B cell (primary cell): ENCODE measurements around the gene RANBP10. TPM values are rescaled to one million over a fixed set of nuclear protein-coding genes. Genes with fewer than 3 reads are reported as not detected.

ENCODE experiments used
- ATAC-seq: fragments of 200-7000 bp; cut with Tn5 transposase; one replicate; pipeline ENCODE4 v1.10.0; 2021; ENCODE audit warnings: low read depth, mild to moderate bottlenecking, moderate number of reproducible peaks, moderate library complexity
- CTCF ChIA-PET: fragments of 350-600 bp; sonication (Branson Sonifier 250); formaldehyde crosslinking; loops from one replicate; lab custom pipeline; 2021; ENCODE audit warnings: antibody characterized with exemption, inconsistent platforms; lab: Charles Lee
- POLR2A ChIA-PET: fragments of 350-600 bp; sonication (Branson Sonifier 250); formaldehyde crosslinking; loops from one replicate; lab custom pipeline; 2021; ENCODE audit warnings: antibody characterized with exemption; lab: Charles Lee
- DNase-seq: peaks from one replicate; pipeline ENCODE4 v3.0.0; 2013
- H2AFZ ChIP-seq: 2 replicates; pipeline ENCODE4 v1.6.1; 2012; ENCODE audit warnings: mild to moderate bottlenecking, low read depth, low read length; ENCODE audit not compliant: insufficient read depth, poor library complexity, severe bottlenecking
- H3K27ac ChIP-seq, 2 donors: 1 replicate in 1 of 2; 2 replicates in 1 of 2; pipeline ENCODE4 v1.5.1; 2012 to 2013; ENCODE audit warnings: low read length in 2 of 2, mild to moderate bottlenecking in 2 of 2, moderate library complexity in 1 of 2
- H3K27me3 ChIP-seq, 4 experiments: fragments of 200-600 bp in 1 of 4; sonication (generic) in 1 of 4; replicated peaks in 1 of 4; 1 replicate in 2 of 4; 2 replicates in 2 of 4; pipeline versions ENCODE4 v1.6.1 to v1.7.0; 2013 to 2016; ENCODE audit warnings: low read length in 3 of 4, mild to moderate bottlenecking in 2 of 4, mixed read lengths in 1 of 4, moderate library complexity in 1 of 4; ENCODE audit not compliant: insufficient read depth in 4 of 4, control insufficient read depth in 3 of 4; ENCODE audit errors: control extremely low read depth in 1 of 4
- H3K36me3 ChIP-seq, 2 experiments: replicated peaks in 1 of 2; 1 replicate in 1 of 2; 2 replicates in 1 of 2; pipeline versions ENCODE4 v1.6.1 to v1.7.1; 2013; ENCODE audit warnings: low read length in 1 of 2; ENCODE audit not compliant: insufficient read depth in 2 of 2, control insufficient read depth in 1 of 2; ENCODE audit errors: control extremely low read depth in 1 of 2, extremely low read depth in 1 of 2
- H3K4me1 ChIP-seq, 2 donors: fragments of 200-600 bp in 1 of 2; sonication (generic) in 1 of 2; 1 replicate in 1 of 2; 2 replicates in 1 of 2; pipeline versions ENCODE4 v1.5.1 to v1.6.1; 2013 to 2017; ENCODE audit warnings: low read length in 2 of 2; ENCODE audit not compliant: control insufficient read depth in 2 of 2, insufficient read depth in 2 of 2
- H3K4me2 ChIP-seq: replicated peaks from 2 replicates; pipeline ENCODE3; 2012; ENCODE audit warnings: mild to moderate bottlenecking, low read depth, low read length; ENCODE audit not compliant: poor library complexity, severe bottlenecking
- H3K4me3 ChIP-seq, 5 experiments: fragments of 200-600 bp in 1 of 5; sonication (generic) in 1 of 5; 1 replicate in 3 of 5; 2 replicates in 2 of 5; pipeline versions ENCODE4 v1.5.1 to v1.7.0; 2011 to 2016; ENCODE audit warnings: low read length in 4 of 5, mild to moderate bottlenecking in 4 of 5, low read depth in 2 of 5, control low read depth in 1 of 5, moderate library complexity in 1 of 5; ENCODE audit not compliant: insufficient read depth in 1 of 5; ENCODE audit errors: control extremely low read depth in 1 of 5, extremely low read depth in 1 of 5
- H3K79me2 ChIP-seq: fragments of 200-600 bp; sonication (generic); one replicate; pipeline ENCODE4 v1.6.0; 2016; ENCODE audit warnings: low read length; ENCODE audit not compliant: control insufficient read depth, insufficient read depth
- H3K9ac ChIP-seq: fragments of 200-600 bp; sonication (generic); 2 replicates; pipeline ENCODE4 v1.6.1; 2017; ENCODE audit warnings: mild to moderate bottlenecking, low read length, moderate library complexity
- H3K9me3 ChIP-seq, 3 donors: one replicate each; pipeline versions ENCODE4 v1.6.1 to v1.7.1; 2013; ENCODE audit warnings: low read length in 2 of 3; ENCODE audit not compliant: control insufficient read depth in 2 of 3, insufficient read depth in 1 of 3; ENCODE audit errors: control extremely low read depth in 1 of 3
- H4K20me1 ChIP-seq: 2 replicates; pipeline ENCODE4 v1.6.0; 2012; ENCODE audit warnings: mild to moderate bottlenecking, low read length; ENCODE audit not compliant: insufficient read depth, control insufficient read depth, poor library complexity, severe bottlenecking
- H3K27ac Mint-ChIP-seq: one replicate; pipeline ENCODE4 v1.8.0; 2021; ENCODE audit warnings: mixed read lengths
- H3K27me3 Mint-ChIP-seq: one replicate; pipeline ENCODE4 v1.8.0; 2021; ENCODE audit warnings: mixed read lengths
- H3K4me1 Mint-ChIP-seq: one replicate; pipeline ENCODE4 v1.8.0; 2021; ENCODE audit warnings: mixed read lengths
- H3K4me3 Mint-ChIP-seq: one replicate; pipeline ENCODE4 v1.8.0; 2021; ENCODE audit warnings: mixed read lengths
- H3K9me3 Mint-ChIP-seq: one replicate; pipeline ENCODE4 v1.8.0; 2022; ENCODE audit warnings: mixed read lengths; ENCODE audit not compliant: insufficient read depth
- EZH2 ChIP-seq: IDR thresholded peaks from 2 replicates; pipeline ENCODE4 v1.6.1; 2012; ENCODE audit warnings: borderline replicate concordance, low read depth, mild to moderate bottlenecking, moderate library complexity, low read length; ENCODE audit not compliant: insufficient read depth, poor library complexity, severe bottlenecking
- WGBS: methylation state at CpG from one replicate; pipeline ENCODE4 v1.1.5; 2013; ENCODE audit warnings: missing lambda C conversion rate; ENCODE audit not compliant: insufficient coverage; 5-methylcytosine and 5-hydroxymethylcytosine counted together
- intact Hi-C: fragments of 100-400 bp; cut with micrococcal nuclease; formaldehyde crosslinking; loops from one replicate; pipeline ENCODE4 v1.10.0; 2022
- polyA plus RNA-seq: library from polyadenylated mRNA; depleted of rRNA; stranded (reverse); fragments of >200 nt; gene quantifications from 2 replicates; pipeline ENCODE4 v1.2.3, GENCODE V29; 2012
- total RNA-seq, 2 donors: library from RNA; stranded (reverse); fragments of 120-200 nt in 1 of 2; gene quantifications; 1 replicate in 1 of 2; 2 replicates in 1 of 2; pipeline versions ENCODE4 v1.2.3 to v1.2.4, GENCODE V29; 2013 to 2022
- TF ChIP-seq, protein P1 (sequence below): fragments of 200-600 bp; IDR thresholded peaks from one replicate; pipeline ENCODE4 v1.8.0; 2022; ENCODE audit warnings: antibody characterized with exemption, mild to moderate bottlenecking

Gene RANBP10
- total and polyA plus RNA-seq, 2 donors (not counting 1 experiment from before 2014, with no cell fraction given) = 29.0 to 32.2 TPM

DNA sequence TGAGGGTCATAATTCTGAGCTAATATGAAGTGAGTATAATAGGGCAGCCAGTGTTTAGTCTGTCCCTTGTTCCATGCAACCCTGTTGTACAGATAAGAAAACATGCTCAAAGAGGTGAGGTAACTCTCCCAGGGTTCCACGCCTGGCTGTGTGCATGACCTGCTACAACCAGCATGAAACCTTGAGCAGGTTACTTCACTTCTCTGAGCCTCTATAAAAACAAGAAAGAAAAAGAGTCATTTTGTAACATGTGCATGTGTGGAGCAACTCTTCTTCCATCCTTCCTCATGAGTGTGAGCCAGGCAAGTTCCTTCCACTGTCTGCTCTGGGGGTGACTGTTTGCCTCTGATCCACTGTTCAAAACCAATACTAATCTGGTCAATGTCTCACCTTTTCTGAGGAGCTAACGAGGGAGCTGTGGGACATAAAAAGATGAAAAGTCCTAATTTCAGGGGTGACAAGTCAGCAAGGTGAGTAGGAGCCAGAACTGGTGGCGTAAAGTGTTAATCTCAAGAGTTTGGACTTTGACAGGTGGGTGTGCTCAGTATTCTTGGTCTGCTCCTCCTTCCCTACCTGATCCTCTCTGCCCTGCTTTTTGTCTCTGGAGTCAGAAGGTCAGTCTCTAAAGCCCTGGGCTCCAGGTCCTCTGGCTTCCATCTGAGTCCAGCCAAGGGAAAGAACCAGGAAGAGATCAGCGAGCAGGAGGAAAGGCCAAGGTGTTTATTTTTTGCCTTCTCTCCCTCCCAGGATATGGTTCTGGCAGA is 108.8 kb downstream of the RANBP10 start:
- intact Hi-C loops = no loop called here
- H3K4me1 Mint-ChIP-seq = peaks cover 9% of the 10 kb centered on the region
- no peak overlapping the region for H3K4me2 ChIP-seq
- WGBS = 100% methylated on average over 1 of the region's 4 CpGs
- no peaks in the 10 kb centered on the region for H4K20me1 ChIP-seq
- peak overlapping the region in 1 of 5 experiments; percentile 8 for H3K4me3 ChIP-seq
- TF ChIP-seq, protein P1, sequence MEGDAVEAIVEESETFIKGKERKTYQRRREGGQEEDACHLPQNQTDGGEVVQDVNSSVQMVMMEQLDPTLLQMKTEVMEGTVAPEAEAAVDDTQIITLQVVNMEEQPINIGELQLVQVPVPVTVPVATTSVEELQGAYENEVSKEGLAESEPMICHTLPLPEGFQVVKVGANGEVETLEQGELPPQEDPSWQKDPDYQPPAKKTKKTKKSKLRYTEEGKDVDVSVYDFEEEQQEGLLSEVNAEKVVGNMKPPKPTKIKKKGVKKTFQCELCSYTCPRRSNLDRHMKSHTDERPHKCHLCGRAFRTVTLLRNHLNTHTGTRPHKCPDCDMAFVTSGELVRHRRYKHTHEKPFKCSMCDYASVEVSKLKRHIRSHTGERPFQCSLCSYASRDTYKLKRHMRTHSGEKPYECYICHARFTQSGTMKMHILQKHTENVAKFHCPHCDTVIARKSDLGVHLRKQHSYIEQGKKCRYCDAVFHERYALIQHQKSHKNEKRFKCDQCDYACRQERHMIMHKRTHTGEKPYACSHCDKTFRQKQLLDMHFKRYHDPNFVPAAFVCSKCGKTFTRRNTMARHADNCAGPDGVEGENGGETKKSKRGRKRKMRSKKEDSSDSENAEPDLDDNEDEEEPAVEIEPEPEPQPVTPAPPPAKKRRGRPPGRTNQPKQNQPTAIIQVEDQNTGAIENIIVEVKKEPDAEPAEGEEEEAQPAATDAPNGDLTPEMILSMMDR = no peak
- H3K27me3 Mint-ChIP-seq = no peaks in the 10 kb centered on the region
- no peak overlapping the region for H3K27ac Mint-ChIP-seq
- no peaks in the 10 kb centered on the region for H3K27me3 ChIP-seq
- no peak overlapping the region for H2AFZ ChIP-seq
- no peak overlapping the region for H3K9ac ChIP-seq
- H3K9me3 ChIP-seq = peaks cover 0 to 11% (median 0%) of the 10 kb centered on the region in 3 donors
- peaks cover 0 to 7% of the 10 kb centered on the region in 2 experiments for H3K36me3 ChIP-seq
- no peak overlapping the region for H3K4me3 Mint-ChIP-seq
- ATAC-seq (no peak), DNase-seq (no peak)
- ChIA-PET POLR2A (no interaction called here), CTCF (no interaction called here)
- H3K27ac ChIP-seq = no peak overlapping the region
- peaks cover 40% of the 10 kb centered on the region for H3K79me2 ChIP-seq
- peaks cover 6 to 8% of the 10 kb centered on the region in 2 donors for H3K4me1 ChIP-seq
- H3K9me3 Mint-ChIP-seq = no peaks in the 10 kb centered on the region

DNA sequence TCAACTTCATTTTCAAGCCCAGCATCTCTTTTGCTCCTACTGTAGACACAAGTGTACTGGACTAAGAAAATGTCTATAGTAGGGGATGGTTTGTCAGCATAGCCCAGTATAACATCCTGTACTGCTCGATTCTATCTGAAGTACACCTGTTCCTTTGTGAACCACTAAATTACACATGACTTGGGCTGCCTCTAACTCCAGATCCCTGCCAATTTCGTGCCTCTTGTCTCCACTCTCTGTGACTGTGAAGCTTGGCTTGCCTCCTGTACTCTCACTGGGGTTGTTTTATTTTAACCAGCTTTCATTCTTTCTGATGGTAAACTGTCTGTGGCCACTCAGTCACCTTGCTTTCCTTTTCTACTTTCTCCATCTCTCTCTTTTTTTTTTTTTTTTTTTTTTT is 111.7 kb downstream of the RANBP10 start:
- CTCF ChIA-PET = no interaction called here

More for the DNA sequence above, 111.7 kb downstream of the RANBP10 start:
- DNase-seq (no peak), ATAC-seq (no peak)
- Histone ChIP-seq H3K4me2 (no peak overlapping the region), H3K27ac (no peak overlapping the region), H3K79me2 (peaks cover 40% of the 10 kb centered on the region), H3K4me1 (peaks cover 6 to 8% of the 10 kb centered on the region in 2 donors), H3K9ac (no peak overlapping the region), H4K20me1 (no peaks in the 10 kb centered on the region), H3K27me3 (no peaks in the 10 kb centered on the region), H2AFZ (no peak overlapping the region), H3K4me3 (no peak overlapping the region), H3K9me3 (peaks cover 0 to 8% (median 0%) of the 10 kb centered on the region in 3 donors), H3K36me3 (peaks cover 0 to 7% of the 10 kb centered on the region in 2 experiments)
- POLR2A ChIA-PET = no interaction called here
- H3K9me3 Mint-ChIP-seq = no peaks in the 10 kb centered on the region
- 100% methylated on average over 1 of the region's 2 CpGs for WGBS
- no peaks in the 10 kb centered on the region for H3K27me3 Mint-ChIP-seq
- peak overlapping the region; percentile 43 for H3K27ac Mint-ChIP-seq
- TF ChIP-seq, protein P1 = no peak
- no peak for TF ChIP-seq EZH2
- intact Hi-C loops = no loop called here
- H3K4me1 Mint-ChIP-seq = peaks cover 17% of the 10 kb centered on the region
- no peak overlapping the region for H3K4me3 Mint-ChIP-seq
